Calu3 (cell line): ENCODE data around the gene MDM1. TPM values are rescaled to one million over a fixed set of nuclear protein-coding genes. Genes with fewer than 3 reads are reported as not detected.

ENCODE experiments used
- BruUV-seq: library from RNA; stranded (reverse); fragments of 400-500 nt; replicated peaks from 2 replicates; lab custom pipeline; 2021; lab: Mats Ljungman, UMichigan
- CTCF ChIA-PET: fragments of 300-600 bp; sonication (Branson Sonifier 250); formaldehyde crosslinking; loops from one replicate; lab custom pipeline; 2022; ENCODE audit warnings: antibody characterized with exemption; lab: Charles Lee
- DNase-seq: peaks from one replicate; pipeline ENCODE4 v3.0.0; 2022
- H3K27ac Mint-ChIP-seq: one replicate; pipeline ENCODE4 v1.8.0; 2022; ENCODE audit warnings: mixed read lengths; ENCODE audit not compliant: unreplicated experiment
- H3K27me3 Mint-ChIP-seq: one replicate; pipeline ENCODE4 v1.8.0; 2022; ENCODE audit warnings: mixed read lengths; ENCODE audit not compliant: unreplicated experiment
- H3K36me3 Mint-ChIP-seq: one replicate; pipeline ENCODE4 v1.8.0; 2022; ENCODE audit warnings: mild to moderate bottlenecking, moderate library complexity, mixed read lengths; ENCODE audit not compliant: insufficient read depth, unreplicated experiment
- H3K4me1 Mint-ChIP-seq: one replicate; pipeline ENCODE4 v1.8.0; 2022; ENCODE audit warnings: mild to moderate bottlenecking, low read depth, mixed read lengths; ENCODE audit not compliant: unreplicated experiment
- H3K4me3 Mint-ChIP-seq: one replicate; pipeline ENCODE4 v1.8.0; 2022; ENCODE audit warnings: mild to moderate bottlenecking, low read depth, moderate library complexity, mixed read lengths; ENCODE audit not compliant: unreplicated experiment
- H3K9me3 Mint-ChIP-seq: one replicate; pipeline ENCODE4 v1.8.0; 2022; ENCODE audit warnings: low read depth, mixed read lengths; ENCODE audit not compliant: unreplicated experiment
- CTCF ChIP-seq: fragments of 200-600 bp; IDR thresholded peaks from one replicate; pipeline ENCODE4 v1.8.0; 2022; ENCODE audit warnings: antibody characterized with exemption; ENCODE audit not compliant: unreplicated experiment
- intact Hi-C: fragments of 100-400 bp; cut with micrococcal nuclease; formaldehyde crosslinking; loops from one replicate; pipeline ENCODE4 v1.10.0; 2022; ENCODE audit not compliant: unreplicated experiment
- total RNA-seq: library from RNA; stranded (reverse); gene quantifications from 2 replicates; pipeline ENCODE4 v1.2.3, GENCODE V29; 2022

Gene MDM1
- total RNA-seq, 1 experiment from 2014 or later, result 22.7 TPM

- no peaks in the 10 kb centered on the region for H3K9me3 Mint-ChIP-seq
- no peak overlapping the region for H3K27ac Mint-ChIP-seq
- BruUV-seq, result no TSS peak
- H3K27me3 Mint-ChIP-seq, result peaks cover 85% of the 10 kb centered on the region
- H3K36me3 Mint-ChIP-seq, result no peaks in the 10 kb centered on the region
- TF ChIP-seq CTCF, result no peak
- intact Hi-C loops, result no loop called here
- DNase-seq, result no peak
- H3K4me3 Mint-ChIP-seq, result no peak overlapping the region
- H3K4me1 Mint-ChIP-seq, result no peaks in the 10 kb centered on the region
- CTCF ChIA-PET, result no interaction called here
Measured at GRCh38 chr12:68259318-68259940, 72.7 kb downstream of the MDM1 start.

GRCh38 chr12:68253504-68253903, 78.7 kb downstream of the MDM1 start, which contains the start of gene IL22:
TSS of gene IL22 (minus strand) at chr12:68253604. CDS start at chr12:68253448, 156 bp downstream.
- H3K36me3 Mint-ChIP-seq, result no peaks in the 10 kb centered on the region
- peaks cover 79% of the 10 kb centered on the region for H3K27me3 Mint-ChIP-seq
- CTCF ChIA-PET, result no interaction called here
- BruUV-seq, result no TSS peak
- H3K27ac Mint-ChIP-seq, result no peak within 1 kb of the TSS
- no peaks in the 10 kb centered on the region for H3K4me1 Mint-ChIP-seq
- TF ChIP-seq CTCF, result no peak
- DNase-seq, result no peak
- H3K4me3 Mint-ChIP-seq, result no peak within 1 kb of the TSS
- intact Hi-C loops, result no loop called here
- H3K9me3 Mint-ChIP-seq, result no peaks in the 10 kb centered on the region

- Mint-ChIP-seq H3K27ac (no peak overlapping the region), H3K4me3 (no peak overlapping the region), H3K4me1 (no peaks in the 10 kb centered on the region), H3K9me3 (peaks cover 4% of the 10 kb centered on the region), H3K27me3 (peaks cover 76% of the 10 kb centered on the region), H3K36me3 (no peaks in the 10 kb centered on the region)
- no TSS peak for BruUV-seq
- intact Hi-C loops, result no loop called here
- no peak for DNase-seq
- no peak for TF ChIP-seq CTCF
- CTCF ChIA-PET, result no interaction called here
Measured at GRCh38 chr12:68252077-68252476, 80.1 kb downstream of the MDM1 start.

- H3K27ac Mint-ChIP-seq, result no peak overlapping the region
- DNase-seq, result no peak
- CTCF ChIA-PET, result no interaction called here
- H3K27me3 Mint-ChIP-seq, result peaks cover 88% of the 10 kb centered on the region
- H3K4me3 Mint-ChIP-seq, result no peak overlapping the region
- H3K4me1 Mint-ChIP-seq, result no peaks in the 10 kb centered on the region
- intact Hi-C loops, result no loop called here
- H3K36me3 Mint-ChIP-seq, result no peaks in the 10 kb centered on the region
- peaks cover 8% of the 10 kb centered on the region for H3K9me3 Mint-ChIP-seq
- BruUV-seq, result no TSS peak
- TF ChIP-seq CTCF, result no peak
Measured at GRCh38 chr12:68250454-68250853, 81.7 kb downstream of the MDM1 start.
